ENCODE data around the gene PTPRF. TPM values are rescaled to one million over a fixed set of nuclear protein-coding genes. Genes with fewer than 3 reads are reported as not detected.

The PTPRF gene
- total RNA-seq, 1 donor = under 0.01 TPM

- Histone ChIP-seq H3K4me3 (ENCODE audit: low read length) (no peak overlapping the region), H3K9me3 (ENCODE audit: low read depth, low read length) (no peaks in the 10 kb centered on the region), H3K4me1 (ENCODE audit: insufficient read depth, low read length) (no peaks in the 10 kb centered on the region), H3K27me3 (ENCODE audit: insufficient read depth, low read length) (no peaks in the 10 kb centered on the region)
Observed at GRCh38 chr1:43507296-43508295, 23.1 kb upstream of the PTPRF start.

- Histone ChIP-seq H3K27me3 (ENCODE audit: insufficient read depth, low read length) (no peaks in the 10 kb centered on the region), H3K4me1 (ENCODE audit: insufficient read depth, low read length) (no peaks in the 10 kb centered on the region), H3K9me3 (ENCODE audit: low read depth, low read length) (no peaks in the 10 kb centered on the region), H3K4me3 (ENCODE audit: low read length) (no peak overlapping the region)
Observed at GRCh38 chr1:43509007-43509739, 21.5 kb upstream of the PTPRF start.

- Histone ChIP-seq H3K4me3 (ENCODE audit: low read length) (no peak overlapping the region), H3K4me1 (ENCODE audit: insufficient read depth, low read length) (no peaks in the 10 kb centered on the region), H3K9me3 (ENCODE audit: low read depth, low read length) (no peaks in the 10 kb centered on the region), H3K27me3 (ENCODE audit: insufficient read depth, low read length) (no peaks in the 10 kb centered on the region)
Observed at GRCh38 chr1:43509740-43510375, 20.8 kb upstream of the PTPRF start.

- no peaks in the 10 kb centered on the region for H3K4me1 ChIP-seq (ENCODE audit: insufficient read depth, low read length)
- H3K27me3 ChIP-seq (ENCODE audit: insufficient read depth, low read length) = no peaks in the 10 kb centered on the region
- no peak overlapping the region for H3K4me3 ChIP-seq (ENCODE audit: low read length)
- H3K9me3 ChIP-seq (ENCODE audit: low read depth, low read length) = no peaks in the 10 kb centered on the region
Observed at GRCh38 chr1:43510621-43511020, 20.1 kb upstream of the PTPRF start.

- Histone ChIP-seq H3K4me1 (ENCODE audit: insufficient read depth, low read length) (no peaks in the 10 kb centered on the region), H3K9me3 (ENCODE audit: low read depth, low read length) (no peaks in the 10 kb centered on the region), H3K4me3 (ENCODE audit: low read length) (no peak overlapping the region), H3K27me3 (ENCODE audit: insufficient read depth, low read length) (no peaks in the 10 kb centered on the region)
Observed at GRCh38 chr1:43511394-43511793, 19.3 kb upstream of the PTPRF start.

GRCh38 chr1:43512133-43512532 lies 18.6 kb upstream of the PTPRF start:
- Histone ChIP-seq H3K4me3 (ENCODE audit: low read length) (no peak overlapping the region), H3K27me3 (ENCODE audit: insufficient read depth, low read length) (no peaks in the 10 kb centered on the region), H3K4me1 (ENCODE audit: insufficient read depth, low read length) (no peaks in the 10 kb centered on the region), H3K9me3 (ENCODE audit: low read depth, low read length) (no peaks in the 10 kb centered on the region)

GRCh38 chr1:43512681-43513080 lies 18.0 kb upstream of the PTPRF start:
- Histone ChIP-seq H3K4me3 (ENCODE audit: low read length) (no peak overlapping the region), H3K9me3 (ENCODE audit: low read depth, low read length) (no peaks in the 10 kb centered on the region), H3K27me3 (ENCODE audit: insufficient read depth, low read length) (no peaks in the 10 kb centered on the region), H3K4me1 (ENCODE audit: insufficient read depth, low read length) (no peaks in the 10 kb centered on the region)

GRCh38 chr1:43513471-43514173 lies 17.1 kb upstream of the PTPRF start:
- Histone ChIP-seq H3K4me3 (ENCODE audit: low read length) (no peak overlapping the region), H3K4me1 (ENCODE audit: insufficient read depth, low read length) (no peaks in the 10 kb centered on the region), H3K9me3 (ENCODE audit: low read depth, low read length) (no peaks in the 10 kb centered on the region), H3K27me3 (ENCODE audit: insufficient read depth, low read length) (peaks cover 4% of the 10 kb centered on the region)

GRCh38 chr1:43518935-43519686 lies 11.6 kb upstream of the PTPRF start:
- Histone ChIP-seq H3K27me3 (ENCODE audit: insufficient read depth, low read length) (peaks cover 11% of the 10 kb centered on the region), H3K4me1 (ENCODE audit: insufficient read depth, low read length) (no peaks in the 10 kb centered on the region), H3K4me3 (ENCODE audit: low read length) (no peak overlapping the region), H3K9me3 (ENCODE audit: low read depth, low read length) (no peaks in the 10 kb centered on the region)

GRCh38 chr1:43520100-43520778 lies 10.4 kb upstream of the PTPRF start:
- Histone ChIP-seq H3K9me3 (ENCODE audit: low read depth, low read length) (no peaks in the 10 kb centered on the region), H3K27me3 (ENCODE audit: insufficient read depth, low read length) (peaks cover 11% of the 10 kb centered on the region), H3K4me3 (ENCODE audit: low read length) (no peak overlapping the region)

GRCh38 chr1:43521078-43521477 lies 9.6 kb upstream of the PTPRF start:
- Histone ChIP-seq H3K4me3 (ENCODE audit: low read length) (no peak overlapping the region), H3K9me3 (ENCODE audit: low read depth, low read length) (no peaks in the 10 kb centered on the region), H3K4me1 (ENCODE audit: insufficient read depth, low read length) (no peaks in the 10 kb centered on the region), H3K27me3 (ENCODE audit: insufficient read depth, low read length) (peaks cover 11% of the 10 kb centered on the region)

More at GRCh38 chr1:43520100-43520778, 10.4 kb upstream of the PTPRF start:
- no peaks in the 10 kb centered on the region for H3K4me1 ChIP-seq (ENCODE audit: insufficient read depth, low read length)

GRCh38 chr1:43521756-43522155 lies 8.9 kb upstream of the PTPRF start:
- Histone ChIP-seq H3K9me3 (ENCODE audit: low read depth, low read length) (no peaks in the 10 kb centered on the region), H3K4me3 (ENCODE audit: low read length) (no peak overlapping the region), H3K27me3 (ENCODE audit: insufficient read depth, low read length) (peaks cover 11% of the 10 kb centered on the region), H3K4me1 (ENCODE audit: insufficient read depth, low read length) (no peaks in the 10 kb centered on the region)

GRCh38 chr1:43522431-43522775 lies 8.3 kb upstream of the PTPRF start:
- Histone ChIP-seq H3K4me1 (ENCODE audit: insufficient read depth, low read length) (no peaks in the 10 kb centered on the region), H3K9me3 (ENCODE audit: low read depth, low read length) (no peaks in the 10 kb centered on the region), H3K27me3 (ENCODE audit: insufficient read depth, low read length) (peaks cover 11% of the 10 kb centered on the region), H3K4me3 (ENCODE audit: low read length) (no peak overlapping the region)
